ENCODE measurements around the gene PIK3AP1.
"Not testable (repeated sequence)": the region's sequence is repeated elsewhere in the genome, so short reads cannot be mapped to it uniquely, and the experiment has no call there.

Gene PIK3AP1

GRCh38 chr10:96683710-96684109 is 36.6 kb downstream of the PIK3AP1 start:
- TF ChIP-seq, protein P1, sequence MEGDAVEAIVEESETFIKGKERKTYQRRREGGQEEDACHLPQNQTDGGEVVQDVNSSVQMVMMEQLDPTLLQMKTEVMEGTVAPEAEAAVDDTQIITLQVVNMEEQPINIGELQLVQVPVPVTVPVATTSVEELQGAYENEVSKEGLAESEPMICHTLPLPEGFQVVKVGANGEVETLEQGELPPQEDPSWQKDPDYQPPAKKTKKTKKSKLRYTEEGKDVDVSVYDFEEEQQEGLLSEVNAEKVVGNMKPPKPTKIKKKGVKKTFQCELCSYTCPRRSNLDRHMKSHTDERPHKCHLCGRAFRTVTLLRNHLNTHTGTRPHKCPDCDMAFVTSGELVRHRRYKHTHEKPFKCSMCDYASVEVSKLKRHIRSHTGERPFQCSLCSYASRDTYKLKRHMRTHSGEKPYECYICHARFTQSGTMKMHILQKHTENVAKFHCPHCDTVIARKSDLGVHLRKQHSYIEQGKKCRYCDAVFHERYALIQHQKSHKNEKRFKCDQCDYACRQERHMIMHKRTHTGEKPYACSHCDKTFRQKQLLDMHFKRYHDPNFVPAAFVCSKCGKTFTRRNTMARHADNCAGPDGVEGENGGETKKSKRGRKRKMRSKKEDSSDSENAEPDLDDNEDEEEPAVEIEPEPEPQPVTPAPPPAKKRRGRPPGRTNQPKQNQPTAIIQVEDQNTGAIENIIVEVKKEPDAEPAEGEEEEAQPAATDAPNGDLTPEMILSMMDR (IDR thresholded peaks at IDR 0.05; ENCODE audit: insufficient read depth, low read depth, low read length, missing control alignments), result no peak
- no peak for DNase-seq (ENCODE audit: low read depth)
- H3K4me3 ChIP-seq (ENCODE audit: low read depth, low read length), result no peak overlapping the region

DNA sequence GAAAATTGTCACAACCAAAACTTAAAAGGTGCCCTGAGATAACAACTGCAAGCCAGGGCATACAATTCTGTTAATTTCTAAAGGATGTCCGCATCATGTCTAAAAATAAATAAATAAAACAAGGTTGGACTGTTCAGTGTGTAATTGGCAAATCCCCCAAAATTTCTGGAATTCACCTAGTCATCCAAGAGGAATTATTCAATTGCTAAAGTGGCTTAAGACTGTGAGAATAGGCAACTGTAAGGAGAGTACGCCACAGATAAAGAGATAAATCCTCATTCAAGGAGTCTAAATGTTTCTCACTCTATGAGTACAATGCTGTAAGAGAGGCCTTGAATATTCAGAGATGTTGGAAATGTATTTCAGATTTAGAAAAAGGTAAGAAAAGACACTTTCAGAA is 37.2 kb downstream of the PIK3AP1 start:
- TF ChIP-seq, protein P1 (IDR thresholded peaks at IDR 0.05; ENCODE audit: insufficient read depth, low read depth, low read length, missing control alignments), result no peak
- no peak for DNase-seq (ENCODE audit: low read depth)
- H3K4me3 ChIP-seq (ENCODE audit: low read depth, low read length), result no peak overlapping the region

DNA sequence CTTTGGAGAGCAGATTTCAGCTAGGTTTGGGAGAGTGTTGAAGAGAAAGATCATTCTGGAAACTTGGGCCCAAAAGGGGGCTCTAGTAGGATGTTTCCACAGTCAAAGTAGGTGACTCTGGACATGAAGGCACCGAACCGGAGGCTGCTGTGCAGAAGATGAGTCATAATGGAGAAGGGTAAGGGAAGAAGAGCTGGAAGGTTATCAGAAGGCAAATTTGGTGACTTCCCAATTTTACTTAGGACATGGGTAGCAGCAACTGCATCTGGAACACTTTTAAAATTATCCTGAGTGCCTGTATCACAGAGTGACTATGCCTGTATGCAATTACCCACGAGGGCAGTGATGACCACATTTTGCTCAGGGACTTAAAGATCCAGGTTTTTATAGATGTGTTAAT is 38.8 kb downstream of the PIK3AP1 start:
- H3K4me3 ChIP-seq (ENCODE audit: low read depth, low read length), result no peak overlapping the region
- TF ChIP-seq, protein P1 (IDR thresholded peaks at IDR 0.05; ENCODE audit: insufficient read depth, low read depth, low read length, missing control alignments), result no peak

GRCh38 chr10:96680463-96680862 is 39.9 kb downstream of the PIK3AP1 start:
- not testable (repeated sequence) for DNase-seq (ENCODE audit: low read depth); H3K4me3 ChIP-seq (ENCODE audit: low read depth, low read length)

More for the DNA sequence above, 38.8 kb downstream of the PIK3AP1 start:
- DNase-seq (ENCODE audit: low read depth), result no peak

- DNase-seq (ENCODE audit: low read depth), result no peak
- TF ChIP-seq, protein P1 (IDR thresholded peaks at IDR 0.05; ENCODE audit: insufficient read depth, low read depth, low read length, missing control alignments), result no peak
- H3K4me3 ChIP-seq (ENCODE audit: low read depth, low read length), result no peak overlapping the region
Measured at GRCh38 chr10:96678725-96679124, 41.6 kb downstream of the PIK3AP1 start.

- TF ChIP-seq, protein P1 (IDR thresholded peaks at IDR 0.05; ENCODE audit: insufficient read depth, low read depth, low read length, missing control alignments), result no peak
- DNase-seq (ENCODE audit: low read depth), result no peak
Measured at GRCh38 chr10:96676272-96677112, 43.8 kb downstream of the PIK3AP1 start.

DNA sequence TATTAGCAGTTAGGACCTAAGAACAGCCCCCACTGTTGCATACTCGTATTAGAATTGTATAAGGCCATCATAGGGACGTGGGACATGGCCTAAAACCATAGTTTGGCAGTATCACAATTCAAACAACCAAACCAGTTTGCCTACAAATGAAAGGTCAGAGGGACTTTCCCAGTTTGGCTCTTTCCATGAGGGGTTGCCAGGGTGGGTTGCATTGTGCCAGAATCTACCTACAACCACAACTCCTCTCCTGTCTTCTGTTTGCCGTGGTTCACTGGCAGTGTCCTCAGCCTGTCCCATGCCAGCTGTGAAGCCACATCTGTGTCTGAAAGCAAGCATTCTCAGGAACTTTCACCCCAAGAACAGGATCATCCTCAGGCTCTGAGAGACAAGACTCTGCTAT is 44.5 kb downstream of the PIK3AP1 start:
- DNase-seq (ENCODE audit: low read depth), result no peak
- TF ChIP-seq, protein P1 (IDR thresholded peaks at IDR 0.05; ENCODE audit: insufficient read depth, low read depth, low read length, missing control alignments), result no peak
- H3K4me3 ChIP-seq (ENCODE audit: low read depth, low read length), result no peak overlapping the region

More at GRCh38 chr10:96676272-96677112, 43.8 kb downstream of the PIK3AP1 start:
- H3K4me3 ChIP-seq (ENCODE audit: low read depth, low read length), result no peak overlapping the region
